IPS DF 6.9 (cell line): ENCODE measurements around the gene KLK2.

Experiments used
- DNase-seq: peaks from one replicate; pipeline ENCODE4 v3.0.0-alpha.2; 2013; ENCODE audit warnings: low read depth, low spot score
- H3K27ac ChIP-seq: one replicate; pipeline ENCODE4 v1.5.1; 2013; ENCODE audit warnings: low read length, control low read depth
- H3K27me3 ChIP-seq: 2 replicates; pipeline ENCODE4 v1.6.1; 2013; ENCODE audit warnings: mild to moderate bottlenecking, low read length; ENCODE audit not compliant: control insufficient read depth, insufficient read depth
- H3K36me3 ChIP-seq: 2 replicates; pipeline ENCODE4 v1.6.1; 2013; ENCODE audit warnings: low read length; ENCODE audit not compliant: control insufficient read depth, insufficient read depth
- H3K4me1 ChIP-seq: 2 replicates; pipeline ENCODE4 v1.6.1; 2013; ENCODE audit warnings: low read length; ENCODE audit not compliant: control insufficient read depth, insufficient read depth
- H3K4me3 ChIP-seq: 2 replicates; pipeline ENCODE4 v1.5.1; 2013; ENCODE audit warnings: mild to moderate bottlenecking, low read length
- H3K9me3 ChIP-seq: 2 replicates; pipeline ENCODE4 v1.6.1; 2013; ENCODE audit warnings: low read length, inconsistent platforms; ENCODE audit not compliant: control insufficient read depth, insufficient read depth
- WGBS: extraction: QIAGEN DNeasy Blood & Tissue Kit; methylation state at CpG from one replicate; pipeline ENCODE4 v1.1.7; 2013; ENCODE audit warnings: mixed read lengths, missing lambda C conversion rate; ENCODE audit not compliant: insufficient read length, insufficient coverage; 5-methylcytosine and 5-hydroxymethylcytosine counted together

KLK2 gene

DNA sequence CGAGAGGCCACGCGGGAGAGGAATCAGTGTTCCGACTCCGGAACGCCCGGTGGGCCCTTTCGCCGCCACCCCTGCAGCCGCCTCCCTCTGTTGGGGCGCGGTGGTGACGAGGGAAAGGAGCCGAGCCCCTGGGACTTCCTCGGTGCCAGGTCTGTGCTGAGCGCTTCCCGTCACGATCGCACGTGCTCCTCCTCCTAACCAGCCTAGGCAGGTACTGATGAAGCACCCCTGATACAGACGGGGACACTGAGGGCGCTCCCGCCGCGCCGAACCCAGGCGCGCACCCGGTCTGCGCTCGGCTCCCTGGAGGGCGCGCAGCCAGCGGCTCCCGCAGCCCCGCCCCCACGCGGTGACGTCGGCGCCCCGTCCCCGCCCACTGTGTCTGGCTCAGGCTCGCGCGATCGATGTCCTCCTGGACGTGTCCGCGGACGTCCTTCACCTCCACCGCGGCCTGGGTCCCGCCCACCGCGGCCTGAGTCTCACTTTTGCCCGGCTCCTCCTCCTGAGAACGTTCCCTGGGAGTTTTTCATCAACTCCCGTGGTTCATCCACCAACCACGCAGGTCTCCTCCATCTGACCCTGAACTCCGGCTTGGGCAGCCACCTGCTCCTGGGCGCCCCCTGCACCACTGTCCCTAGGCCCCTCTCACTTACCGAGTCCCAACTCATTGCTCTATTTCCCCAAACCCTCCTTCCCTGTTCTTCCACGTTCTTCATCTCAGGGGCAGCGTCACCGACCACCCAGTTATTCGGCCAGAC, 37.3 kb upstream of the KLK2 start:
- H3K27ac ChIP-seq = no peak overlapping the region
- no peaks in the 10 kb centered on the region for H3K27me3 ChIP-seq
- no CpG with 5 or more reads among the region's 67 CpGs for WGBS
- H3K9me3 ChIP-seq = no peaks in the 10 kb centered on the region
- no peaks in the 10 kb centered on the region for H3K36me3 ChIP-seq
- no peak for DNase-seq
- H3K4me3 ChIP-seq = peak overlapping the region; percentile 85
- peaks cover 2% of the 10 kb centered on the region for H3K4me1 ChIP-seq

DNA sequence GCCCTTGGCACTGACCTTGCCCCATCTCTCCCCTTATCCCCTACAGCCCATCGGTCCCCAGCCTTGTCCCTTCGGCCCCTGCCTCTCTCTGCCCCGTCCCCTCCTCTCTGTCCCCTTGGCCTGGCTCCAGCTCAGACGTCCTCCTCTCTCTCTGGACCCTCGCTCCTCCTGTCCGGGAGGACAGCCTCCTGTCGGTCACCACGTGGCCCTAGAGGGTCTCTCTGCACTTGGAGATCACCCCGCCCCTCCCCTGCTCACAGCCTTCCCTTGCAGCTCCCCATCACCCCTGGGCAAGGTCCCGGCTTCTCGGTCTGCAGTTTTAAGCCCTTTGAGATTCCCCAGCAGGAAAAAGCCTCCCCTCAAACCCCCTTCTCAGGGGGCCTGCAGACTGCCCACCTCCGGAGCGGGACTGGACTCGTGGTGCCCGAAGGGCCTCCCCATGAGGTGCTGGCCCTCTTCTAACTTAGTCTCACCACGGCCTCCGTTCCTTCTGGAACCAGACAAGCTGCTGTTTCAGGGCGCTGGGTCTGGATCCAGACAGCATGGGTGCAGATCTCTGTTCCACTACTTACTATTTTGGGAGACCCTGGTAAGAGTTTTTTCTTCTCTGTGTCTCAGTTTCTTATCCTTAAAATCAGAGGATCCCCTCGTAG, 36.6 kb upstream of the KLK2 start:
- H3K4me1 ChIP-seq = peaks cover 2% of the 10 kb centered on the region
- H3K4me3 ChIP-seq = peak overlapping the region; percentile 85; the same call in 1 of the 2 replicates
- H3K36me3 ChIP-seq = no peaks in the 10 kb centered on the region
- H3K27ac ChIP-seq = no peak overlapping the region
- H3K9me3 ChIP-seq = no peaks in the 10 kb centered on the region
- no peaks in the 10 kb centered on the region for H3K27me3 ChIP-seq
- no peak for DNase-seq
- no CpG with 5 or more reads among the region's 19 CpGs for WGBS

DNA sequence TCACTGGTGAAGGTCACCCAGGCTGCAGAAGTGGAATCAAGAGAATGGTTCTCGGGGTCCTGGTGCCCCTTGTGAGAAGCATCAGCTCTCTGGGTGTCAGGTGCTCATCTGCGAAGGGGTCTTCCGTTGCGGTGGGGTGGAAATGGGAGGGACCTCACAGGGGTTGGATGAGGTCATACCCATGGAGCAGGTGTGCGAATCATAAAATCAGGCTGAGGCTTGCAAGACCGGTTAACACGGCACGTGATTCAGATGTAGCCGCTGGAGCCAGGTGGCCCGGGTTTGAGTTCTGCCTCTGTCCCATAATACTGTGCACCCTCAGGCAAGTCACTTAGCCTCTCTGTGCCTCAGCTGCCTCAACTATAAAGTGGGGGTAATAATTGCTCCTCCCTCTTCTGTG, 35.9 kb upstream of the KLK2 start:
- no peak for DNase-seq

DNA sequence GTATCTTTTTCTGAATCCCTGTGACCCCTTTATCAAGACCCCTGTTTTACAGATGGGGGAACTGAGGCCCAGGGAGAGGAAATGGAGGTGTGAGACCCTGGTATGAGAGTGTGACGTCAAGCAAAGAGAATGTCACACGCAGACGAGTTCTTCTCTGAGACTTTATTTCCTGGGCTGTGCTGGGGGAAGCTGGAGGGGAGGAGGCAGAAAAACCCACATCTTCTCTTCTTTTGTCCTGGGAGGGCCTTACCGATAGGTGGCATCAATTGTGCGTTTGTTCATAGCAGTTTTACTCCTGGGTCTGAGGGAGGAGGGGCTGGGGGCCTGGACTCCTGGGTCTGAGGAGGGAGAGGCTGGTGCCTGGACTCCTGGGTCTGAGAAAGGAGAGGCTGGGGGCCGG, 35.0 kb upstream of the KLK2 start:
- Histone ChIP-seq H3K4me1 (peaks cover 2% of the 10 kb centered on the region), H3K27me3 (no peaks in the 10 kb centered on the region), H3K27ac (no peak overlapping the region), H3K9me3 (no peaks in the 10 kb centered on the region), H3K36me3 (no peaks in the 10 kb centered on the region), H3K4me3 (no peak overlapping the region)
- no CpG with 5 or more reads among the region's 6 CpGs for WGBS
- no peak for DNase-seq

More for the DNA sequence above, 35.9 kb upstream of the KLK2 start:
- no peaks in the 10 kb centered on the region for H3K9me3 ChIP-seq
- H3K4me1 ChIP-seq = peaks cover 2% of the 10 kb centered on the region
- H3K36me3 ChIP-seq = no peaks in the 10 kb centered on the region
- H3K27ac ChIP-seq = no peak overlapping the region
- WGBS = no CpG with 5 or more reads among the region's 10 CpGs
- H3K4me3 ChIP-seq = no peak overlapping the region
- H3K27me3 ChIP-seq = no peaks in the 10 kb centered on the region

DNA sequence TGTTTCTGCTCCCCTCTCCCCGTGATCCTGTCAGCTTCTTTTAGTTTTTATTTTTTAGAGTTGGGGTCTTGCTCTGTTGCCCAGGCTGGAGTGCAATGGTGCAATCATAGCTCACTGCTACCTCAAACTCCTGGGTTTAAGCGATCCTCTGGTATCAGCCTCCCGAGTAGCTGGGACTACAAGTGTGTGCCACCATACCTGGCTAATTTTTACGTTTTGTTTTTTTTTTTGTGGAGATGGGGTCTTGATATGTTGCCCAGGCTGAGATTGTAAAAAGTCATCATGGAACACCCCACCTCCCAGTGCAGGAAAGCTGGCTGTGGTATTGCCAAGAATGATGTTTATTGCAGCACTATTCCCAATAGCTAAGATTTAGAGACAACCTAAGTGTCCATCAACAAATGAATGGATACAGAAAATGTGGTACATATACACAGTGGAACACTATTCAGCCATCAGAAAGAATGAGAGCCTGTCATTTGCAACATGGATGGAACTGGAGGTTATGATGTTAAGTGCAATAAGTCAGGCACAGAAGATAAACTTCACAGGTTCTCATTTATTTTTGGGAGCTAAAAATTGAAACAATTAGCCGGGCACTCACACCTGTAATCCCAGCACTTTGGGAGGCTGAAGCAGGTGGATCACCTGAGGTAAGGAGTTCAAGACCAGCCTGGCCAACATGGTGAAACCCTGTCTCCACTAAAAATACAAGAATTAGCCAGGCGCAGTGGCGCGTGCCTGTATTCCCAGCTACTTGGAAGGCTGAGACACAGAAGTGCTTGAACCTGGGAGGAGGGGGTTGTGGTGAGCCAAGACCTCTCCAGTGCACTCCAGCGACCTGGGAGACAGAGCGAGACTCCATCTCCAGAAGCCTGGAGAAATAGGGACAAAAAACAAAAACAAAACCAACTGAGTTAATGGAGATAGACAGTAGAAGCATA, 33.3 kb upstream of the KLK2 start:
- H3K4me3 ChIP-seq = no peak overlapping the region
- no peaks in the 10 kb centered on the region for H3K36me3 ChIP-seq
- DNase-seq = no peak
- no peaks in the 10 kb centered on the region for H3K27me3 ChIP-seq
- no peak overlapping the region for H3K27ac ChIP-seq
- WGBS = no CpG with 5 or more reads among the region's 10 CpGs
- peaks cover 2% of the 10 kb centered on the region for H3K4me1 ChIP-seq
- H3K9me3 ChIP-seq = no peaks in the 10 kb centered on the region

DNA sequence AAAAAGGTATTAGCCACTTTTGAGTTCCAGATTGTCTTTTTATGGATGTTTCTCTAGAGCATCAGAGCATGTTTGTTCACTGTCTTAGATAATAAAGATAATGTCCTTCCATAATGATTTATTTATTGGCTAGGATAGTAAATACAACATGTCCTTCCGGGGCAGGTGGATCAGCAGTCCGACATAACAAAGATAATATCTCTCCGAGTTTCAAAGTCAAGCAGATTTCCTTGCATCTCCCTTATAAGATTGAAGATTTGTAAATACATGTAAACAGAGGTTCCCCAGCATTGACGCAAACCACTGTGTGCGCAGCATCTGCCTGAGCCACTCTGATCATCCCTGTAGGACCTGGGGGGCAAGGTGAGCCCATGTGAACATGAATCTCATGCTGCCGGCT, 31.1 kb upstream of the KLK2 start:
- H3K27me3 ChIP-seq = no peaks in the 10 kb centered on the region

DNA sequence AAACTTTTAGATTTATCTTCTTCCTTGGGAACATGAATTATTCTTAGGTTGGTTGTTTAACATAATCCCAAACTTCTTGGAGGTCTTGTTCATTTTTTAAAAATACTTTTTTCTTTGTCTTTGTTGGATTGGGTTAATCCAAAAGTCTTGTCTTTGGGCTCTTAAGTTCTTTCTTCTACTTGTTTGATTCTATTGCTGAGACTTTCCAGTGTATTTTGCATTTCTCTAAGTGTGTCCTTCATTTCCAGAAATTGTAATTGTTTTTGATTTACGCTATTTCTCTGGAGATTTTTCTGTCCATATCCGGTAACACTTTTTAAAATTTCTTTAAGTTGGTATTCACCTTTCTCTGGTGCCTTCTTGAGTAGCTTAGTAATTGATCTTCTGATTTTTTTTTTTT, 30.0 kb upstream of the KLK2 start:
- H3K4me3 ChIP-seq = no peak overlapping the region
- DNase-seq = no peak
- no peaks in the 10 kb centered on the region for H3K27me3 ChIP-seq
- H3K36me3 ChIP-seq = no peaks in the 10 kb centered on the region
- H3K27ac ChIP-seq = no peak overlapping the region
- H3K4me1 ChIP-seq = no peaks in the 10 kb centered on the region
- WGBS = no CpG with 5 or more reads among the region's 2 CpGs
- H3K9me3 ChIP-seq = no peaks in the 10 kb centered on the region

More for the DNA sequence above, 31.1 kb upstream of the KLK2 start:
- no peaks in the 10 kb centered on the region for H3K4me1 ChIP-seq
- no peaks in the 10 kb centered on the region for H3K9me3 ChIP-seq
- no CpG with 5 or more reads among the region's 6 CpGs for WGBS
- no peak for DNase-seq
- H3K4me3 ChIP-seq = no peak overlapping the region
- H3K36me3 ChIP-seq = no peaks in the 10 kb centered on the region
- no peak overlapping the region for H3K27ac ChIP-seq

DNA sequence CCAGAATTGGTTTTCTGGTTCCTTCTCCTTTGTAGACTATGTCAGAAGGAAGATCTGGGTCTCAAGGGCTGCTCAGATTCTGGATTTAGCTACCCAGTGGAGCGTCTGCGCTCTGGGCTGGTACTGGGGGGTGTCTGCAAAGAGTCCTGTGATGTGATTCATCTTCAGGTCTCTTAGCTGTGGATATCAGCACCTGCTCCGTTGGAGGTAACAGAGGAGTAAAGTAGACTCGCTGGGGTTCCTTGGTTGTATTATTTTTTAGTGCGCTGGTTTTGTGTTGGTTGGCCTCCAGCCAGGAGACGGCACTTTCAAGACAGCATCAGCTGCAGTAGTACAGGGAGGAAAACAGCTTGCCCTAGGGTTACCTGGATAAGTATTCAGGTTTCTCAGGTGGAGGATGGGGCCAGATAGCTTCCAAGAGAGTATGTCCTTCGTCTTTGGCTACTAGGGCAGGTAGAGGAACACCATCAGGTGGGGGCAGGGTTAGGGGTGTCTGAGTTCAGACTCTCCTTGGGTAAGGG, 29.5 kb upstream of the KLK2 start:
- Histone ChIP-seq H3K4me3 (no peak overlapping the region), H3K27me3 (no peaks in the 10 kb centered on the region), H3K4me1 (no peaks in the 10 kb centered on the region), H3K36me3 (no peaks in the 10 kb centered on the region), H3K9me3 (no peaks in the 10 kb centered on the region; the same call in 1 of the 2 replicates), H3K27ac (no peak overlapping the region)
- DNase-seq = no peak
- no CpG with 5 or more reads among the region's 7 CpGs for WGBS

DNA sequence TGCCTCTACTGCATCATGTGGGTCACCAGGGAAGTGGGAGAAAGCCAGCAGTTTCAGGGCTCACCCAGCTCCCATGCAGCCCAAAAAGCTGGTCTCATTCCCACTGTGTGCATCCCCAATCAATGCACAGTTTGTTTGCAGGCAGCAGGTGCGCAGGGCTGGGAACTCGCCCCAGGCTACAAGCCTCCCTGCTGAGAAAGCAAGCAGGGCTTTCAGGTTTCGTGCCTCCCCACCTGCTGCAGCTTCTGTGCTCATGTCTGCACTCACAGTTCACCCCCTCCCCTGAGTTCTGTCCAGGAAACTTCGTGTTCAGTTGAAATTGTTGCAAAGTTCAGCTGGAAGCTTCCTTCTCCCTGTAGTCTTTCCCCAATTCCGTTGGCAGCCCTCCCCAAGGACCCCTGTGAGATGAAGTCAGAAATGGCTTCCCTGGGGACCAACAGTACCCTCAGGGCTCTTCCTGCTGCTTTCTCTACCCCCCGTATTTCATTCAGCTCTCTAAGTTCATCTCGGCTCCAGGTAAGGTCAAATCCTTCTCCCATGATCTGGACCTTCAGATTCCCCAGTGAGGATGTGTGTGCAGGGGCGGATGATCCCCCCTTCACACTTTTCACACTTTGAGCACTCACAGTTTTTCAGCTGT, 28.8 kb upstream of the KLK2 start:
- H3K36me3 ChIP-seq = no peaks in the 10 kb centered on the region
- H3K4me3 ChIP-seq = no peak overlapping the region
- no peak for DNase-seq
- H3K4me1 ChIP-seq = no peaks in the 10 kb centered on the region
- H3K27ac ChIP-seq = no peak overlapping the region
- H3K9me3 ChIP-seq = no peaks in the 10 kb centered on the region; the same call in 1 of the 2 replicates
- WGBS = no CpG with 5 or more reads among the region's 8 CpGs
- no peaks in the 10 kb centered on the region for H3K27me3 ChIP-seq

DNA sequence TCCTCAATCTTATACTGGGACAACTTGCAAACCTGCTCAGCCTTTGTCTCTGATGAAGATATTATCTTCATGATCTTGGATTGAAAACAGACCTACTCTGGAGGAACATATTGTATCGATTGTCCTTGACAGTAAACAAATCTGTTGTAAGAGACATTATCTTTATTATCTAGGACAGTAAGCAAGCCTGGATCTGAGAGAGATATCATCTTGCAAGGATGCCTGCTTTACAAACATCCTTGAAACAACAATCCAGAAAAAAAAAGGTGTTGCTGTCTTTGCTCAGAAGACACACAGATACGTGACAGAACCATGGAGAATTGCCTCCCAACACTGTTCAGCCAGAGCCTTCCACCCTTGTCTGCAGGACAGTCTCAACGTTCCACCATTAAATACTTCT, 22.5 kb upstream of the KLK2 start:
- no CpG with 5 or more reads among the region's 3 CpGs for WGBS

More for the DNA sequence above, 22.5 kb upstream of the KLK2 start:
- Histone ChIP-seq H3K4me1 (no peaks in the 10 kb centered on the region), H3K9me3 (no peaks in the 10 kb centered on the region; the same call in 1 of the 2 replicates), H3K27ac (no peak overlapping the region), H3K27me3 (peaks cover 2% of the 10 kb centered on the region; the same call in 1 of the 2 replicates), H3K4me3 (no peak overlapping the region), H3K36me3 (no peaks in the 10 kb centered on the region)
- no peak for DNase-seq
